GM18861 (cell line): ENCODE measurements around the gene SULT2B1.

Experiments used
- ATAC-seq: cut with Tn5 transposase; IDR thresholded peaks from one replicate; pipeline ENCODE4 v1.9.1; 2021; ENCODE audit not compliant: unreplicated experiment

The SULT2B1 gene

GRCh38 chr19:48598996-48599700 is 47.2 kb downstream of the SULT2B1 start:
- ATAC-seq = no peak

- ATAC-seq = no peak
Measured at GRCh38 chr19:48600679-48601417, 48.9 kb downstream of the SULT2B1 start.

- ATAC-seq = no peak
Measured at GRCh38 chr19:48603001-48603400, 51.0 kb downstream of the SULT2B1 start.

GRCh38 chr19:48603449-48603848 is 51.5 kb downstream of the SULT2B1 start:
- no peak for ATAC-seq

GRCh38 chr19:48603850-48604249 is 51.9 kb downstream of the SULT2B1 start:
- no peak for ATAC-seq

GRCh38 chr19:48606463-48607358 is 54.7 kb downstream of the SULT2B1 start, which contains the start of gene SPACA4:
TSS of gene SPACA4 (plus strand) at chr19:48606742. CDS start at chr19:48606979, 237 bp downstream.
- no peak for ATAC-seq

GRCh38 chr19:48607359-48607755 is 55.4 kb downstream of the SULT2B1 start:
- no peak for ATAC-seq

- no peak for ATAC-seq
Measured at GRCh38 chr19:48608798-48609263, 56.9 kb downstream of the SULT2B1 start.

- no peak for ATAC-seq
Measured at GRCh38 chr19:48609571-48610108, 57.7 kb downstream of the SULT2B1 start.

GRCh38 chr19:48611872-48612271 is 59.9 kb downstream of the SULT2B1 start:
- ATAC-seq = no peak

GRCh38 chr19:48613024-48613851 is 61.3 kb downstream of the SULT2B1 start:
- no peak for ATAC-seq

- no peak for ATAC-seq
Measured at GRCh38 chr19:48613852-48614435, 62.0 kb downstream of the SULT2B1 start.

- ATAC-seq = no peak
Measured at GRCh38 chr19:48614436-48615230, 62.7 kb downstream of the SULT2B1 start, which contains the start of gene FAM83E. TSS of gene FAM83E (minus strand) at chr19:48615076. CDS start at chr19:48613372, 1,704 bp downstream.

GRCh38 chr19:48615231-48616040 is 63.5 kb downstream of the SULT2B1 start:
- no peak for ATAC-seq

GRCh38 chr19:48616041-48616436 is 64.1 kb downstream of the SULT2B1 start:
- no peak for ATAC-seq

- ATAC-seq = no peak
Measured at GRCh38 chr19:48616491-48617056, 64.6 kb downstream of the SULT2B1 start.

GRCh38 chr19:48617146-48617937 is 65.4 kb downstream of the SULT2B1 start:
- no peak for ATAC-seq
